GM19467 (cell line): ENCODE measurements around the gene NLRC4.
"Not testable (repeated sequence)": the region's sequence is repeated elsewhere in the genome, so short reads cannot be mapped to it uniquely, and the experiment has no call there.

ENCODE experiments used
- ATAC-seq: cut with Tn5 transposase; IDR thresholded peaks from one replicate; pipeline ENCODE4 v1.9.1; 2021; ENCODE audit warnings: mild to moderate bottlenecking, moderate library complexity; ENCODE audit not compliant: unreplicated experiment

NLRC4 gene, protein sequence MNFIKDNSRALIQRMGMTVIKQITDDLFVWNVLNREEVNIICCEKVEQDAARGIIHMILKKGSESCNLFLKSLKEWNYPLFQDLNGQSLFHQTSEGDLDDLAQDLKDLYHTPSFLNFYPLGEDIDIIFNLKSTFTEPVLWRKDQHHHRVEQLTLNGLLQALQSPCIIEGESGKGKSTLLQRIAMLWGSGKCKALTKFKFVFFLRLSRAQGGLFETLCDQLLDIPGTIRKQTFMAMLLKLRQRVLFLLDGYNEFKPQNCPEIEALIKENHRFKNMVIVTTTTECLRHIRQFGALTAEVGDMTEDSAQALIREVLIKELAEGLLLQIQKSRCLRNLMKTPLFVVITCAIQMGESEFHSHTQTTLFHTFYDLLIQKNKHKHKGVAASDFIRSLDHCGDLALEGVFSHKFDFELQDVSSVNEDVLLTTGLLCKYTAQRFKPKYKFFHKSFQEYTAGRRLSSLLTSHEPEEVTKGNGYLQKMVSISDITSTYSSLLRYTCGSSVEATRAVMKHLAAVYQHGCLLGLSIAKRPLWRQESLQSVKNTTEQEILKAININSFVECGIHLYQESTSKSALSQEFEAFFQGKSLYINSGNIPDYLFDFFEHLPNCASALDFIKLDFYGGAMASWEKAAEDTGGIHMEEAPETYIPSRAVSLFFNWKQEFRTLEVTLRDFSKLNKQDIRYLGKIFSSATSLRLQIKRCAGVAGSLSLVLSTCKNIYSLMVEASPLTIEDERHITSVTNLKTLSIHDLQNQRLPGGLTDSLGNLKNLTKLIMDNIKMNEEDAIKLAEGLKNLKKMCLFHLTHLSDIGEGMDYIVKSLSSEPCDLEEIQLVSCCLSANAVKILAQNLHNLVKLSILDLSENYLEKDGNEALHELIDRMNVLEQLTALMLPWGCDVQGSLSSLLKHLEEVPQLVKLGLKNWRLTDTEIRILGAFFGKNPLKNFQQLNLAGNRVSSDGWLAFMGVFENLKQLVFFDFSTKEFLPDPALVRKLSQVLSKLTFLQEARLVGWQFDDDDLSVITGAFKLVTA

DNA sequence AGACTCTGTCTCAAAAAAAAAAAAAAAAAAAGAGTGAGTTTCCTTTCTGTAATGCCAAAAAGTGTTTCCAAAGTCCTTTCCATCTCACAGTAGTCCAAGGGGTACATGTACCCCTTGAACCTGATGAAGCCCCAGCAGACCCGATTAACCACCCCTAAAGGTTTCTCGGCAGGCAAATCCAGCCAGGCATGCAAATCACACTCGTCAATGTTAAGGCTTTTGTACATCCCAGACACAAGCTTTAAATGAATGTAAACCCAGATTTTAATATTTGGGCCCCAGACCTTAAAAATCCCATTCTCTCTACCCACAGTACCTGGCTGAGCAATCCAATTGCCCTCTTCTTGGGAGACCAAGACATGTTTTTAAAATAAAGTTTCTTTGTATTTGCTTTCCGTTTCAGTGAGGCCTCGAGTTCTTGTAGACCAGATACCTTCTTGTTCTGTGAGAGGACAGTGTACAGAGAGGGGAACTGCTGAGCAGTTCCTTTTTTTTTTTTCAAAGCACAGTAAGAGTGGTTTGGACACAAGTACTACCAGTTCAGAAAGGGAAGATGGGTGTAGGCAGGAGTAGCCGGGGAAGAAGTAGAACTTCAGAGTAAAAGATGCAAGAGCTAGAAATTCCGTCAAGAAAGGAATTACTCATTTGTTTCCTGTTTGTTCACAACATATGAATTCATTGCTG is at the start of gene NLRC4:
Gene NLRC4 (minus strand): TSS at position 465 of the 684 bp plus-strand sequence. CDS start 8,111 bp downstream, outside the sequence.
- peak; percentile 78 for ATAC-seq

DNA sequence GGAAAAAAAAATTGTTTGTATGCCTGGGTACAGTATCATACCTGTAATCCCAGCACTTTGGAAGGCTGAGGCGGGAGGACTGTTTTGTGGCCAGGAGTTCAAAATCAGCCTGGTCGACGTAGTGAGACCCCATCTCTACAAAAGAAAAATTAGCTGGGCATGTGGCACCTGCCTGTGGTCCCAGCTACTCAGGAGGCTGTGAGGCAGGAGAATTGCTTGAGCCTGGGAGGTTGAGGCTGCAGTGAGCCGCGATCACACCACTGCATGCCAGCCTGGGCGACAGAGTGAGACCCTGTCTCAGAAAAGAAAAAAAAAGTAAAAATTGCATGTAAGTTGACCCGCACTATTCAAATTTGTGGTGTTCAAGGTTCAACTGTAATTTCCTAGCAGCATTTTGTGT is 45.9 kb upstream of the NLRC4 start:
- no peak for ATAC-seq

DNA sequence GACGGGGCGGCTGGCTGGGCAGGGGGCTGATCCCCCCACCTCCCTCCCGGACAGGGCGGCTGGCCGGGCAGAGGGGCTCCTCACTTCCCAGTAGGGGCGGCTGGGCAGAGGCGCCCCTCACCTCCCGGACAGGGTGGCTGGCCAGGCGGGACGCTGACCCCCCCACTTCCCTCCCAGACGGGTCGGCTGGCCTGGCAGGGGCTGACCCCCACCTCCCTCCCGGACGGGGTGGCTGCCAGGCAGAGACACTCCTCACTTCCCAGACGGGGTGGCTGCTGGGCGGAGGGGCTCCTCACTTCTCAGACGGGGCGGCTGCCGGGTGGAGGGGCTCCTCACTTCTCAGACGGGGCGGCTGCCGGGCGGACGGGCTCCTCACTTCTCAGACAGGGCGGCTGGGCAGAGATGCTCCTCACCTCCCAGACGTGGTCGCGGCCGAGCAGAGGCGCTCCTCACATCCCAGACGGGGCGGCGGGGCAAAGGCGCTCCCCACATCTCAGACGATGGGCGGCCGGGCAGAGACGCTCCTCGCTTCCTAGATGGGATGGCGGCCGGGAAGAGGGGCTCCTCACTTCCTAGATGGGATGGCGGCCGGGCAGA is 29.4 kb upstream of the NLRC4 start:
- ATAC-seq: not testable (repeated sequence)

DNA sequence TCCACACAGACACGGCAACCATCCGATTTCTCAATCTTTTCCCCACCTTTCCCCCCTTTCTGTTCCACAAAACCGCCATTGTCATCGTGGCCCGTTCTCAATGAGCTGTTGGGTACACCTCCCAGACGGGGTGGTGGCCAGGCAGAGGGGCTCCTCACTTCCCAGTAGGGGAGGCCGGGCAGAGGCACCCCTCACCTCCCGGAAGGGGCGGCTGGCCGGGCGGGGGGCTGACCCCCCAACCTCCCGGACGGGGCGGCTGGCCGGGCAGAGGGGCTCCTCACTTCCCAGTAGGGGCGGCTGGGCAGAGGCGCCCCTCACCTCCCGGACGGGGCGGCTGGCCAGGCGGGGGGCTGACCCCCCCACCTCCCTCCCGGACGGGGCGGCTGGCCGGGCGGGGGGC is 28.8 kb upstream of the NLRC4 start:
- not testable (repeated sequence) for ATAC-seq

DNA sequence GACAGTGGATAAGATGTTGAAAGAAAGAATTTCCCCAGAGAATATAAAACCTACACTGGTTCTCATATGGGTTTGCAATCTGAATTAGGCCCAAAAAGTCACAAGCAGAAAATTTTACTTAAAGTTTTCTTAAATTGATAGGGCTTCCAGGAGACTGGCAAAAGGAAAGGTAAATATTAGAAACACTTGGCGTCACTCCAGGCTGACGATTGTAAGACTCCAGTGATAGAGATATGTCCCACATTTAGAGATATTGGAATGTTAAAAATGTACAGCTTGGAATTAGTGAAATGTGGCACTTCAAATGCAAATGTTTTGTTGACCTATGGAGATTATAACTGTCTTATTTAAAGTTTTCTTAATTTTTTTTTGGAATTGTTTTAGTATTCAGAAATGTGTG is 27.1 kb upstream of the NLRC4 start:
- no peak for ATAC-seq

DNA sequence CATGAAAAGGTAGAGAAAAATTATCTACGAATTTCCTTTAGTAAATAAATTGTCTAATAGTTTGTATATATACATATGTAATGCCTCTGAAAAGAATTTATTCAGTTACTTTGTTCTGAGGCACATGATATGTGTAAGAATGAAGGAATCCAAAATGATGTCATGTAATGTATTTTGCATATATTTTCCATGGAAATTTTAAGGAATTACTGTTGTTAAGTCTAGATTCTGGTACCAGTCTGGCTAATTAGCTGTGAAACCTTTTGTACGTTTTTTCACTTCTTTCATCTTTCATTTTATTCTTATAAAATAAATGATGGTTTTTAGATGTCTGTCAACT is 25.3 kb upstream of the NLRC4 start:
- no peak for ATAC-seq

DNA sequence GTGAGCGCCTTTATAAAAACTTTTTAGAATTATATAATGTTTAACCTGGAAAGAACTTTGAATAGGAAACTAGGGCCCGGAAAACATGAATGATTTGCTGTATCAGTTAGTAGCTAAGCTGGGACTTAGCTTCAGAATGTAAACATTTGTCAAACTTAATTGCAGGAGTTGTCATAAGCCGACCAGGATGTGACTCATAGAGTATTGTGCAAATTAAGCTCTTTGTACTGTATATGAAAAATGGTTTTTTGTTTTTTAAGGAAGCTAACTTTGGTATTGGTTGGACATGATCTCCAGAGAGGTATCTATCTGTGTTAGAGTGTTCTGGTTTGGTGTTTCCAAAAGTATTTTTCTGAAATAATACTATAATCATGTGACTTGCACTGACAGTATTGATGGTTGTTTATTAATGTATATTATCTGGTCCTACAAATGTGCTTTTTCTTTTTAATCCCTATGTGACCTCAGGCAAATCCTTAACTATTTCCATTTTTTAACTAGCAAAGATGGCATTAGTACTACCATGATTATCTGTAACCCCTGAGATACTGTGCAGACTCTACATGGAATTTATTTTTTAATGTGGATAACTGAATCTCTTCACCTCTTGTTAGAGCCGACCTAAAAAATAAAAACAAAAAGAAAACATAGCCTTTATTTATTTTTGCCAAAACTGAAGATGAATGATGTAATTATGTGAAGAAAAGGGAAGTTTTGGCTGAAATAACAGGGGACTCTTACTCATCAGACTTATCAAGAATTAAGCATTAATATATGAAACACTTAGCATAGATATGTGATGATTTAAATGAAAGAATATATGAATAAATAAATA is 24.7 kb upstream of the NLRC4 start:
- ATAC-seq: no peak

DNA sequence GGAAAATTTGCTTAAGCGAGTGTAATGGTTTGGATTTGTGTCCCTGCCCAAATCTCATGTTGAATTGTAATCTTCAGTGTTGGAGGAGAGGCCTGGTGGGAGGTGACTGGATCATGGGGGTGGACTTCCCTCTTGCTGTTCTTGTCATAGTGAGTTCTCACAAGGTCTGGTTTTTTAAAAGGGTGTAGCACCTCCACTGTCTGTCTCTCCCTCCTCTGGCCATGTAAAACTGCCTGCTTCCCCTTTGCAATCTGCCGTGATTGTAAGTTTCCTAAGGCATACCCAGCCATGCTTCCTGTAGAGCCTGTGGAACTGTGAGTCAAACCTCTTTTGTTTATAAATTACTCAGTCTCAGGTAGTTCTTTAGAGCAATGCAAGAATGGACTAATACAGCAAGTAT is 19.6 kb upstream of the NLRC4 start:
- ATAC-seq: no peak

DNA sequence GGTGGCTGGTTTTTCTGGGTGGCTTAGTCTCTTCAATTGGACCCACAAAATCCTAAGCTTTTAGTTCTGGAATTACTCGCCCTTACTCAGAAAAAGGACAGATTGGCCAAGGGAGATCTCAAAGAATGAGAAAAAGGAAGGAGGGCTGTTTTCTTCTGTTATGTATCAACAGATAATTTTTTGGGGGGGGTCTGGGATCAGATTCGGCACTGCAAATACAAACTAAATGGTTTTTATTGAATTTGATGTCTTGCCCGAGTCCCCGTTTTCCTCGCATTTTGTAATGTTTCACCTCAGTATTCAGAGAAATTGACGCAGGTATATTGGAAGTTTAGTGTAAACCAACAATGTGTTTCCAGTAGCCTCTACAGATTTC is 13.8 kb upstream of the NLRC4 start:
- no peak for ATAC-seq

DNA sequence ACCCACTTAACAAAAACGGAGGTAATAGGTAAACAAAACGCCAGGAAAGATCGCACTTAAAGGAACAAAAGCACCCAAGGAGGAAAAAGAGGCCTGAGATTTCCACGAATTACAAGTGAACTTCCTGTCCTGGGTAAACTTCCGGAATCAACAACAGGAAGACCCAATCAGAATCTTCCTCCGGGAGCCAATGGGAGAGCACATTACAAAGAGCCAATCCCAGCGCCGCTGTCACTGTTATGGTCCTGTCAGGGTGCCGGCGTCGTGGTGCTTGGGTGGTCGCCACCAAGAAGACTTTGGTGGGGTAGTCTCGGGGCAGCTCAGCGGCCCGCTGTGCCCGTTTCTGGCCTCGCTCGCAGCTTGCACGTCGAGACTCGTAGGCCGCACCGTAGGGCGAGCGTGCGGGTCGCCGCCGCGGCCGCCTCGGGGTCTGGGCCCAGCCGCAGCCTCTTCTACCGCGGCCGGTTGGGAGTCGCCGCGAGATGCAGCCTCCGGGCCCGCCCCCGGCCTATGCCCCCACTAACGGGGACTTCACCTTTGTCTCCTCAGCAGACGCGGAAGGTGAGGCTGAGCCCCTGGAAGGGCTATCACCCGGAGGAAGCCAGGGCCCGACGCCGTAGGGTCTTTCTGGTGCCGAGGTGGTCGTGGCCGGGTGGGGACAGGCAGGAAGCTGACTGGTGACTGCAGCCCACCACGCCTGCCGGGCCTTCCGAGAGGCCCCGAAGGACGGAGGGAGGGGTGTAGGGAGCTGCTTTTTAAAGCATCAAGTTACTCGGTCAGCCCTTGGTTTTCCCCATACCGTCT is 13.2 kb upstream of the NLRC4 start, which contains the start of gene YIPF4:
Gene YIPF4 (plus strand): TSS at position 231 of the 804 bp plus-strand sequence. CDS start 252 bp downstream, at position 483.
- ATAC-seq: peak; percentile 99

DNA sequence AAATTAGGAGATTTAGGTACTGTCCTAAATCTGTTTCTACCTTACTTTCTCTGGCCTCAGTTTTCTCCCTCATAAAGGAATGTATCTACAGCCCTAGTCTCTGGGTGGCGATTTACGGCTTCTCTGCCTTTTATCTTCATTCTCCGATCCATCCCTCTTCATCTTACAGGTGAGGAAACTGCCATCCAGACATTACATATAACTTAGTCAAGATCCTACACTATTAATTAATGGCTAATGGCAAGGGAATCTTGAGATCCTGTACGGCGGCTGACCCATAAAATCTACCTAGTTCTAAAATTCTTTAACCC is 12.6 kb upstream of the NLRC4 start:
- peak; percentile 10 for ATAC-seq

DNA sequence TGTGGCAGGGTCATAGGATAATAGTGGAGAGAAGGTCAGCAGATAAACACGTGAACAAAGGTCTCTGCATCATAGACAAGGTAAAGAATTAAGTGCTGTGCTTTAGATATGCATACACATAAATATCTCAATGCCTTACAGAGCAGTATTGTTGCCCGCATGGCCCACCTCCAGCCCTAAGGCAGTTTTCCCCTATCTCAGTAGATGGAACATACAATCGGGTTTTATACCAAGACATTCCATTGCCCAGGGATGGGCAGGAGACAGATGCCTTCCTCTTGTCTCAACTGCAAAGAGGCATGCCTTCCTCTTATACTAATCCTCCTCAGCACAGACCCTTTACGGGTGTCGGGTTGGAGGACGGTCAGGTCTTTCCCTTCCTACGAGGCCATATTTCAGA is 11.1 kb upstream of the NLRC4 start:
- ATAC-seq: not testable (repeated sequence)

DNA sequence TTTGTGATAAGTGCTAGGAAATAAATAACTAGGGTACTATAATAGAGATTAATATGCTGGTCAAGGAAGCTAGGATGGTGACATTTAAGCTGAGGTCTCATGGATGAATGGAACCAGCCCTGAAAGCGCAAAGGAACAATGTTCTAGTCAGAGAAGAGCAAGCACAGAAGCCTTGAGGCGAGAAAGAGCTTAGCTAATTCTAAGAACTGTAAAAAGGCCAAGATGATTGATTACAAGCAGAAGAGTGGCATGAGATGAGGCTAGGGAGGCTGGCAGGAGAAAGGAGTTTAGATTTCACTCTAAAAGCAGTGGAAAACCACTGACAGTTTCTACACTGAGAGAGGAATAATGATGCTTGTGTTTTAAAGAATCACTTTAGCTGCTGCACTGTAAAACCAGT is 9.6 kb upstream of the NLRC4 start:
- no peak for ATAC-seq

DNA sequence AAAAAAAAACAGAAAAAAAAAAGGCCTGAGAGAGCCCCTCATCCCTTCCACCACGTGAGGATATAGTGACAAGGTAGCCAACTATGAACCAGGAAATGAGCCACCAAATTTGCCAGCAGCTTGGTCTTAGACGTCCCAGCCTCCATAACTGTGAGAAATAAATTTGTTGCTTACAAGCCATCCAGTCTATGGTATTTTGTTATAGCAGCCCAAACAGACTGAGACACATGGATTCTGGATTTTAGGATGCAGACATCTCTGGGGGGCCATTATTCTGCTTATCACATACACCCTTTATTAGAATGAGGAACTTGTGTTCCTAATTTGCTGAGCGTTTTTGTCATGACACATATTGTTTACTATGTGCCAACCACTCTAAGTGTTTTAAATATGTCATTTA is 7.6 kb upstream of the NLRC4 start:
- no peak for ATAC-seq

DNA sequence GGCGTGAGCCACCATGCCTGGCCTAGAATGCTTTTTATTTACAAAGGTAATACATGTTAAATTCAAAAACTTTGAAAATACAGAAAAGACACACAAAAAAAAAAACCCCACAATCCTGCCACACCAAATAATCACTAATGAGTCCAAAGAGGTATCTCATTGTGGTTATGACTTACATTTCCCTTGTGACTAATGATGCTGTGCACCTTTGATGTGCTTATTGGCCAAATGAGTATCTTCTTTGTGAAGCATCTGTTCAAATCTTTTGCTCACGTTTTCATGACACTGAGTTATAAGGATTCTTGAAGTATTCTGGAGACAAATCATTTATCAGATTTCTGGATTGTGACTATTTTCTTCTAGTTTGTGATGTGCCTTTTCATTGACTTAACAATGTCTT is 6.4 kb upstream of the NLRC4 start:
- no peak for ATAC-seq

DNA sequence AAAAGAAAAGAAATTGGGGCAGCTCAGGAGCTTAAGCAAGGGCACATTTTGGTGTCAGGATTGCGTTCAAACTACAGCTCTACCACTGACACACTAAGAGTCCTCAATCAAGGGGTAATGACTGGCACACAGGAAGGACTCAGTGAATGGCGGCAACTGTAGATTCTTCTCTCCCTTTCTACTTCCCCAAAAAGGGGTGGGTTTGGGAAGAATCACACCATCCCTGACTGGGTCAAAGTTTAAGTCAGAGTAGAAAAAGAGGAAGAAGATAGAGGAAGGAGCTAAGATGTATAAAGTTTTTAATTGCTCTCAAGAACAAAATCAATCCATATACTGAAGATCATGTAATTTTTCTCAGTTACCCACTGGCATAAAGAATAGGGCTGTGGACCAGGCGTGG is 2.6 kb downstream of the NLRC4 start:
- ATAC-seq: no peak

DNA sequence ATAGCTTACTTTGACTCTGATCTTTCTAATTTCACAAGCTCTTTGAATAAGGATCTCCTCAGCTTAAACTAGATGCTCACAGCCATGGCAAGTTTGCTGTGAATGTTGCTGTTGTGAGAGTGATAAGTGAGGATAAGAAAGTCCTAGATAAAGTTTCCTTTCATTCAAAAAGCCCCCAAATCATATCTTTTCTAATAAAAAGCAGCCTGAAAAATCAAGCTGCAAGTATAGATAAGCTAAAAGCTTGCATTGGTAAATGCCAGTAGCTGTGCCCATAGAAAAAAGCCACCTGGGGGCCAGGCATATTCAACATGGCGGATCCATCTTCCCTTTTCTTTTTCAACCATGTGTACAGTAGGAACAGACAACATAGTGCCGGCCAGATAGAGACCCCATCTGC is 4.3 kb downstream of the NLRC4 start:
- ATAC-seq: no peak

DNA sequence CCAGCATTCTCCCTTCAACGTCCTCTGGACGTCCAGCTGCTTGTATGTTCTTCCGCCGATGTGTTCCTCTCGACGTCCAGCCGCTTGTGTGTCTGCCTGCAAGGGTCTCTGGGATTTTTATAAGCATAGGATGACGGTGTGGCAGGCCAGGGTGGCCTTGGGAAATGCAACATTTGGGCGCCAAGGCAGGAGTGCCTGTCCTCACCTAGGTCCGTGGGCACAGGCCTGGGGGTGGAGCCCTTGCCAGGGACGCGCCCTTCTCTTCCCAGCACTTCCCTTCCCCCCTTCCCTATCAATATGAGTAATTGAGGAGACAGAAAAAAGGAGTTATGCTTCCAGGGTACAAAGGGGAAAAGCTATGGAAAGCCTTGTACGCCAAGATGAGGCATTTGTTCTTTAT is 6.4 kb downstream of the NLRC4 start:
- ATAC-seq: no peak

DNA sequence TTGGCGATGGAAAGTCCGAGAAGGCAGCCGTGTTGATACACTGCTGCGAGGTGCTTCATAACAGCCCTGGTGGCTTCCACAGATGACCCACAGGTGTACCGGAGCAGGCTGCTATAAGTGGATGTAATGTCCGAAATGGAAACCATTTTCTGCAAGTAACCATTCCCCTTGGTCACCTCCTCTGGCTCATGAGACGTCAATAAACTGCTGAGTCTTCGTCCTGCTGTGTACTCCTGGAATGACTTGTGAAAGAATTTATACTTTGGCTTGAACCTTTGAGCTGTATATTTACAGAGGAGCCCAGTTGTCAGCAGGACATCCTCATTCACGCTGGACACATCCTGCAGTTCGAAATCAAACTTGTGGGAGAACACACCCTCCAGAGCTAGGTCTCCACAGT is 14.4 kb downstream of the NLRC4 start:
- ATAC-seq: no peak
